Measurements from ENCODE around the gene CRYGS. TPM values are rescaled to one million over a fixed set of nuclear protein-coding genes. Genes with fewer than 3 reads are reported as not detected.
"Not testable (repeated sequence)": the region's sequence is repeated elsewhere in the genome, so short reads cannot be mapped to it uniquely, and the experiment has no call there.

CRYGS gene
- total RNA-seq, 1 donor from 2014 or later, result 1.8 TPM

DNA sequence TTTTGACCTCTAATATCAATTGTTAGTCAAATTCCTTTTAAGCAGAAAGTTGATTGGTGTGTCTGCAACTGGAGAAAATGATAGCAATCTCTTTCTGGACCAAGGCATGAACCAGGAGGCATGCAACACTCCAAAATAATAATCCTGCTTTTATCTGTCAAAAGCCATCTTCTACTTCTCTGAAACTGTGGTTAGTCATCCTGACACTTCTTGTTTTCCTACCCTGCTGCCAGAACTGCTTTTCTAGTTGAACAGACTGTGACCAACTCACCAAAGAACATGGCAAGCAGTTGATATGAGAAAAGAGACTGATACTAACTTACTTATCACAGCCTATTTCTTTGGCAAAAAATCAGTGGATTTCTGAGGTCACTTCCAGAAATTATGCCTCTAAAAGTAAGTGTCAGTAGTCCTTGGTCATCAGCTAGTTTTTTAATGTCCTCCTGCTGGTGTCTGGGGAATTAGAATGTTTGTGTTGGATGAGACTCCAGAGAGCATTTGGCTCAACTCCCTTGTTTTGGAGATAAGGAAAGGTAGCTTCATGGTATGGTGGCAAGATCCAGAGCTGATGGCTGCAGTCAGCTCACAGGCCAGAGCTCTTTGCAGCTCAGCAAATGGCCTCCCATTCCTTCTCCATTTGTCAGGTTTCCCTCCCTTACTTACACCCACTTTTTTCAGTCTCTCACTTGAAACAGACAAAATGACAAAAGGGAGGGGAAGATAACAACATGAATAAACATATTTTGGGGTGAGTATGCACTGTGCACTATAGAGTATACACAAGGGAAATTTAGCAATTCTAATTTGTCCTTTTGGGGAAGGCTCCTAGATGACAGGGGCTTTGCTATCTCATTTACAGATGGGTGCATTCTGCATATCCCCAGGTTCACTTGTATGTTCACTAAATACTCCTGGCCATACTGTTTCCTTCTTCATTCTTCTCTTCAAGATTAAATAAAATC lies 7.0 kb downstream of the CRYGS start:
- Histone ChIP-seq H3K27me3 (ENCODE audit: control insufficient read depth, insufficient read depth, low read length) (no peaks in the 10 kb centered on the region), H3K36me3 (ENCODE audit: control insufficient read depth, insufficient read depth, low read length) (no peaks in the 10 kb centered on the region), H3K4me3 (ENCODE audit: low read depth, low read length) (no peak overlapping the region)
- DNase-seq (ENCODE audit: low read depth), result no peak
- no peak for TF ChIP-seq CTCF (IDR thresholded peaks at IDR 0.05; ENCODE audit: insufficient read depth, low read length, poor library complexity, severe bottlenecking)

- DNase-seq (ENCODE audit: low read depth), result no peak
- TF ChIP-seq CTCF (IDR thresholded peaks at IDR 0.05; ENCODE audit: insufficient read depth, low read length, poor library complexity, severe bottlenecking), result no peak
- Histone ChIP-seq H3K4me3 (ENCODE audit: low read depth, low read length) (no peak overlapping the region), H3K36me3 (ENCODE audit: control insufficient read depth, insufficient read depth, low read length) (no peaks in the 10 kb centered on the region), H3K27me3 (ENCODE audit: control insufficient read depth, insufficient read depth, low read length) (no peaks in the 10 kb centered on the region)
These were observed 10.0 kb downstream of the CRYGS start for GRCh38 chr3:186534113-186534669.

DNA sequence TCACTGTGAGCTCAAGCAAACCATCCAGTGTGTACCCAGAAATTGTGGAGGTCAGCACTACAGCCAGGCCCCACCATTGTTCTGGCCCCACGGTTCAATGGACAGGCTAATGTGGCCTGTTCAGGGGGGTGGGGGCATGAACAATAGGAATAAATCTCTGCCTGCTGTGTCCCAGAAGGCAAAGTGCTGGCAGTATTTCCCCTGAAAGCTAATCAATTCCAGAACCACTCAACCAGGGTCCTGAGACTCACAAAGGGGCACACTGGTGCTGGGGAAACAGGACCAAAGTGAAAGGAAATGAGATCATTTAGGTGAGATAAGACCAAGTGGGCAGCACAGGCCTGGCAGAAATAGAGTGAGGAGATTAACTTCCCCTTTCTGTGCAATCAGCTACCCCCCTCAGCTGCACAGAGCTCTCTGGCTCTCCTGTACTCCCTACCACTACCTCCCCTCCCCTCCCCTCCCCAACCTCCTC lies 11.5 kb downstream of the CRYGS start:
- TF ChIP-seq CTCF (IDR thresholded peaks at IDR 0.05; ENCODE audit: insufficient read depth, low read length, poor library complexity, severe bottlenecking), result no peak
- DNase-seq (ENCODE audit: low read depth), result peak; percentile 10
- Histone ChIP-seq H3K4me3 (ENCODE audit: low read depth, low read length) (no peak overlapping the region), H3K36me3 (ENCODE audit: control insufficient read depth, insufficient read depth, low read length) (no peaks in the 10 kb centered on the region), H3K27me3 (ENCODE audit: control insufficient read depth, insufficient read depth, low read length) (no peaks in the 10 kb centered on the region)

DNA sequence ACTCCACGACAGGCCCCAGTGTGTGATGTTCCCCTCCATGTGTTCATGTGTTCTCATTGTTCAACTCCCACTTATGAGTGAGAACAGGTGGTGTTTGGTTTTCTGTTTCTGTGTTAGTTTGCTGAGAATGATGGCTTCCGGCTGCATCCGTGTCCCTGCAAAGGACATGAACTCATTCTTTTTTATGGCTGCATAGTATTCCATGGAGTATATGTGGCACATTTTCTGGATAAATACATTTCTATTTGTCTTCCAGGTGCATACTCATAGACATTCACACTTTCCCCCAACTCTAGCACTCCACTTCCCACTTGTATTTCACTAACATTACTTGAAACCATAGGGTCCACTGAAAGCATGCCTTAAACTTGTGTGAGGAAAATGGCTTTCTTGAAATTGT lies 12.5 kb downstream of the CRYGS start:
- H3K27me3 ChIP-seq (ENCODE audit: control insufficient read depth, insufficient read depth, low read length); DNase-seq (ENCODE audit: low read depth); H3K4me3 ChIP-seq (ENCODE audit: low read depth, low read length); H3K36me3 ChIP-seq (ENCODE audit: control insufficient read depth, insufficient read depth, low read length): not testable (repeated sequence)

GRCh38 chr3:186530415-186530814 lies 13.8 kb downstream of the CRYGS start:
- Histone ChIP-seq H3K4me3 (ENCODE audit: low read depth, low read length) (no peak overlapping the region), H3K36me3 (ENCODE audit: control insufficient read depth, insufficient read depth, low read length) (no peaks in the 10 kb centered on the region), H3K27me3 (ENCODE audit: control insufficient read depth, insufficient read depth, low read length) (no peaks in the 10 kb centered on the region)
- TF ChIP-seq CTCF (IDR thresholded peaks at IDR 0.05; ENCODE audit: insufficient read depth, low read length, poor library complexity, severe bottlenecking), result no peak
- no peak for DNase-seq (ENCODE audit: low read depth)

GRCh38 chr3:186529201-186529999 lies 14.8 kb downstream of the CRYGS start:
- no peaks in the 10 kb centered on the region for H3K36me3 ChIP-seq (ENCODE audit: control insufficient read depth, insufficient read depth, low read length)
- no peaks in the 10 kb centered on the region for H3K27me3 ChIP-seq (ENCODE audit: control insufficient read depth, insufficient read depth, low read length)
- DNase-seq (ENCODE audit: low read depth), result no peak
- TF ChIP-seq CTCF (IDR thresholded peaks at IDR 0.05; ENCODE audit: insufficient read depth, low read length, poor library complexity, severe bottlenecking), result no peak
- no peak overlapping the region for H3K4me3 ChIP-seq (ENCODE audit: low read depth, low read length)
